ENCODE measurements around the gene AMIGO1.
A peak's percentile ranks its signal among the peaks of the same experiment; 100 is the strongest.

Gene AMIGO1

GRCh38 chr1:109527098-109527811 lies 17.7 kb upstream of the AMIGO1 start:
- Mint-ChIP-seq H3K36me3 (ENCODE audit: low read depth) (no peaks in the 10 kb centered on the region), H3K4me1 (ENCODE audit: low read depth) (peaks cover 14% of the 10 kb centered on the region), H3K4me3 (no peak overlapping the region), H3K27ac (no peak overlapping the region), H3K27me3 (ENCODE audit: low read depth) (peaks cover 21% of the 10 kb centered on the region), H3K9me3 (no peaks in the 10 kb centered on the region)

GRCh38 chr1:109523706-109524105 lies 14.2 kb upstream of the AMIGO1 start:
- Mint-ChIP-seq H3K4me3 (no peak overlapping the region), H3K27ac (no peak overlapping the region), H3K36me3 (ENCODE audit: low read depth) (no peaks in the 10 kb centered on the region), H3K9me3 (no peaks in the 10 kb centered on the region), H3K27me3 (ENCODE audit: low read depth) (peaks cover 35% of the 10 kb centered on the region), H3K4me1 (ENCODE audit: low read depth) (no peaks in the 10 kb centered on the region)

DNA sequence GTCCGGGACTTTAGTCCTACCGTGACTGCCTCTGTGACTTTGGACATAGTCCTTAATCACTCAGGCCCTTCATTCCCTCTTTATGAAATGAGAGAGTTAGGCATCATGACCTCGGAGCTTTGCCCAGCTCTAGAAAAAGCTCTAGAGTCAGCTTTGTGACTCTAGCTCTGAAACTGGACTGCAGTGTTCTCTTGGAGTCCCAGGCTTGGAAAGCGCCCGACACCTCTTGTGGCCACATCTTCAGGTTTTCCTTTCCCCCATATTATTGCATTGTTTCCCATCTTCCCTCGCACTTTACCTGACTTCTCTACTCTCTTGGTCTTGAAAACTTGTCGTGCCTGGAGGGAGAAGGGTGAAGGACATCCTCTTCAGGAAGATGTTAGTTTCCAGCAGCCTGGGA lies 12.5 kb upstream of the AMIGO1 start:
- no peak overlapping the region for H3K4me3 Mint-ChIP-seq
- H3K9me3 Mint-ChIP-seq, result no peaks in the 10 kb centered on the region
- H3K27me3 Mint-ChIP-seq (ENCODE audit: low read depth), result peaks cover 34% of the 10 kb centered on the region
- H3K4me1 Mint-ChIP-seq (ENCODE audit: low read depth), result no peaks in the 10 kb centered on the region
- H3K27ac Mint-ChIP-seq, result no peak overlapping the region
- no peaks in the 10 kb centered on the region for H3K36me3 Mint-ChIP-seq (ENCODE audit: low read depth)

GRCh38 chr1:109521002-109521951 lies 11.8 kb upstream of the AMIGO1 start:
- H3K4me3 Mint-ChIP-seq, result no peak overlapping the region
- no peaks in the 10 kb centered on the region for H3K36me3 Mint-ChIP-seq (ENCODE audit: low read depth)
- no peak overlapping the region for H3K27ac Mint-ChIP-seq
- H3K4me1 Mint-ChIP-seq (ENCODE audit: low read depth), result no peaks in the 10 kb centered on the region
- H3K9me3 Mint-ChIP-seq, result no peaks in the 10 kb centered on the region
- peaks cover 33% of the 10 kb centered on the region for H3K27me3 Mint-ChIP-seq (ENCODE audit: low read depth)

DNA sequence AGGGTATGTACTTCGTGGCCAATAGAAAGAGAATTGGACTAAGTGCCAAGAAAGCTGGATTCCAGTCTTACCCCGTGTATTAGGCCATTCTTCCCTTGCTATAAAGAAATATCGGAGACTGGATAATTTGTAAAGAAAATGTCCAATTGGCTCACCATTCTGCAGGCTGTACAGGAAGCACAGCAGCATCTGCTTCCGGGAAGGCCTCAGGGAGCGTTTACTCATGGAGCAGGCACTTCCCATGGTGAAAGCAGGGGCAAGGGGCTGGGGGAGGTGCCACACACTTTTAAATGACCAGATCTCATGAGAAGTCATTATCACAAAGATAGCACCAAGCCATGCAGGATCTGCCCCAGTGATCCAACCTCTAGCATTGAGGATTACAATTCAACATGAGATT lies 7.8 kb upstream of the AMIGO1 start:
- Mint-ChIP-seq H3K4me1 (ENCODE audit: low read depth) (no peaks in the 10 kb centered on the region), H3K36me3 (ENCODE audit: low read depth) (no peaks in the 10 kb centered on the region), H3K4me3 (no peak overlapping the region), H3K27me3 (ENCODE audit: low read depth) (peaks cover 35% of the 10 kb centered on the region), H3K9me3 (no peaks in the 10 kb centered on the region), H3K27ac (no peak overlapping the region)

GRCh38 chr1:109516872-109517271 lies 7.3 kb upstream of the AMIGO1 start:
- H3K9me3 Mint-ChIP-seq, result no peaks in the 10 kb centered on the region
- peaks cover 2% of the 10 kb centered on the region for H3K4me1 Mint-ChIP-seq (ENCODE audit: low read depth)
- H3K4me3 Mint-ChIP-seq, result no peak overlapping the region
- H3K27ac Mint-ChIP-seq, result no peak overlapping the region
- no peaks in the 10 kb centered on the region for H3K36me3 Mint-ChIP-seq (ENCODE audit: low read depth)
- peaks cover 31% of the 10 kb centered on the region for H3K27me3 Mint-ChIP-seq (ENCODE audit: low read depth)

- Mint-ChIP-seq H3K36me3 (ENCODE audit: low read depth) (peaks cover 2% of the 10 kb centered on the region), H3K4me3 (no peak overlapping the region), H3K9me3 (no peaks in the 10 kb centered on the region), H3K4me1 (ENCODE audit: low read depth) (peaks cover 9% of the 10 kb centered on the region), H3K27ac (no peak overlapping the region), H3K27me3 (ENCODE audit: low read depth) (peaks cover 39% of the 10 kb centered on the region)
Measured at GRCh38 chr1:109514846-109515245, 5.3 kb upstream of the AMIGO1 start.

DNA sequence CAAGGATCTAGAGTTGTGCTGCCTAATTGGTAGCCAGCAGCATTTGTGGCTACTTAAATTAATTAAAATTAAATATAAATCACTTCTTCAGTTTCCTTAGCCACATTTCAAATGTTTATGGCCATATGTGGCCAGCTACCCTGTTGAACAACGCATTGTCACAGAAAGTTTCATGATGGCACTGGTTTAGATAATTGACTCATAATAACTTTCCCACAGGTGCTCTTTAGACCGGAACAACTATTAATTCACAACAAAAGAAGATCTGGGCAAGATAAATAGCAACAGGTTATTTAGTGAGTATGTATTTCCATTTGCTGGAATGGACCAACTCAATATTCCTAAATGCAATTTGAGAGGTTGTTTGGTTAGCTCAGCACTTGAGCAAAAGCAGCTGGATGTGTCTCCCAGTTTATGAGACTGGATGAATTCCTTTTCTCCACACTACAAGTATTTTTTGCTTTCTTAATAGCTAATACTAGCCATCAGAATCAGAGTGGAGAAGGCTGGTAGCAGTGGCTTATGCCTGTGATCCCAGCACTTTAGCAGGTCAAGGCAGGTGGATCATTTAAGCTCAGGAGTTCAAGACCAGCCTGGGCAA lies 3.7 kb upstream of the AMIGO1 start:
- Mint-ChIP-seq H3K27ac (no peak overlapping the region), H3K36me3 (ENCODE audit: low read depth) (peaks cover 2% of the 10 kb centered on the region), H3K27me3 (ENCODE audit: low read depth) (peaks cover 51% of the 10 kb centered on the region)

DNA sequence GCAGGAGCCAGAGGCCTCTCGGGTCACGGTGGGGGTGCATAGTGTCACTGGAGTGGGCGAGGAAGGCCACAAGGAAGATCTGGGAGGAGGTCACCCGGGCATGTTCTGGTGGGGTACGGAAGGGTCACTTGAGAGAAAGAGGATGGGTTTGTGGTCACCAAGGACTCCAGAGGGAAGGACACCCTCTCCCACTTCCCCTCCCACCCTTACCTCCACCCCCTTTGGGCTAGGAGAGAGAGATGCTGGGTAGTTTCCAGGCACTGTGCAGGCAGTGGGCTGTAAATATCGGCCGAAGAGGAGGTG lies 703 bp downstream of the AMIGO1 start:
- H3K27me3 Mint-ChIP-seq (ENCODE audit: low read depth), result peaks cover 47% of the 10 kb centered on the region
- peaks cover 4% of the 10 kb centered on the region for H3K36me3 Mint-ChIP-seq (ENCODE audit: low read depth)
- peak overlapping the region; percentile 79 for H3K4me3 Mint-ChIP-seq
- H3K27ac Mint-ChIP-seq, result no peak overlapping the region
- H3K9me3 Mint-ChIP-seq, result no peaks in the 10 kb centered on the region
- H3K4me1 Mint-ChIP-seq (ENCODE audit: low read depth), result peaks cover 25% of the 10 kb centered on the region

More for the DNA sequence above, 3.7 kb upstream of the AMIGO1 start:
- peaks cover 19% of the 10 kb centered on the region for H3K4me1 Mint-ChIP-seq (ENCODE audit: low read depth)
- no peak overlapping the region for H3K4me3 Mint-ChIP-seq
- no peaks in the 10 kb centered on the region for H3K9me3 Mint-ChIP-seq

DNA sequence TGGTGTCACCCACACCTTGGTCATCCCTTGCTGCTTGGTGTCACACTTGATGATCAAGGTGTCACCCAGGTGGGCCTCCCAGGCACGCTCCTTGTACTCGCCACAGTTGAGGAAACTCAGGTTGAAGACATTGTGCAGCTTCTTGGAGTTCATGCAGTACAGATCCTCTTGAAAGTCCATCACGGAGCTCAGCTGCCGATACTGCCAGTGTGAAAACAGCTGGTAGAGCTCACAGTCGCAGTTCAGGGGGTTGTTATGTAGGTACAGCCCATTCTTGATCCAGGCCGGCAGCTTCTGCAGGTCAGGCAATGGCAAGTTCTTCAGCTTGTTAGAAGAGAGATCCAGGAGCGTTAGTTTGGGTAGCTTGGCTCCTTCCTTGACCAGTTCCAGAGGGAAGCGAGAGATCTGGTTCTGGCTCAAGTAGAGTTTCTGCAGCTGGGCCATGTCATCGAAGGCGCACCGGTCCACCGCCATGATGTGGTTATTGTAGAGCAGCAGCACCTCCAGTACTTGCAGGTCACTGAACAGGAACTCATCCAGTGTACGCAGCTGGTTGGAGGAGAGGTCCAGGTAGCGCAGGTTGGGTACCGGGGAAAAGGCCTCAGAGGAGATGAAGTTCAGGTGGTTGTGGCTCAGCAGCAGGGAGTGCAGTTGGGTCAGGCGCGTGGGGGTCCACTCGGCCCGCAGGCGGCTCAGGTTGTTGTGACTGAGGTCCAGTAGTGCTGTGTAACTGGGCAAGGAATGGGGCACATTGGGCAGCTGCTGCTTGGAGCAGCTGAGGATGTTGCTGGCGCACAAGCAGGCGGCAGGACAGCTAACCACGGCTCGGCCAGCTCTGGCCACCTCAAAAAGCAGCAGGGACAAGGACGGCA lies 1.3 kb downstream of the AMIGO1 start:
- Mint-ChIP-seq H3K27me3 (ENCODE audit: low read depth) (peaks cover 45% of the 10 kb centered on the region), H3K9me3 (no peaks in the 10 kb centered on the region), H3K27ac (no peak overlapping the region), H3K36me3 (ENCODE audit: low read depth) (peaks cover 4% of the 10 kb centered on the region), H3K4me1 (ENCODE audit: low read depth) (peaks cover 27% of the 10 kb centered on the region), H3K4me3 (peak overlapping the region; percentile 79)

- peaks cover 24% of the 10 kb centered on the region for H3K27me3 Mint-ChIP-seq (ENCODE audit: low read depth)
- peaks cover 47% of the 10 kb centered on the region for H3K4me1 Mint-ChIP-seq (ENCODE audit: low read depth)
- H3K4me3 Mint-ChIP-seq, result no peak overlapping the region
- H3K9me3 Mint-ChIP-seq, result no peaks in the 10 kb centered on the region
- H3K36me3 Mint-ChIP-seq (ENCODE audit: low read depth), result peaks cover 16% of the 10 kb centered on the region
- H3K27ac Mint-ChIP-seq, result no peak overlapping the region
Measured at GRCh38 chr1:109504974-109505373, 4.6 kb downstream of the AMIGO1 start.

DNA sequence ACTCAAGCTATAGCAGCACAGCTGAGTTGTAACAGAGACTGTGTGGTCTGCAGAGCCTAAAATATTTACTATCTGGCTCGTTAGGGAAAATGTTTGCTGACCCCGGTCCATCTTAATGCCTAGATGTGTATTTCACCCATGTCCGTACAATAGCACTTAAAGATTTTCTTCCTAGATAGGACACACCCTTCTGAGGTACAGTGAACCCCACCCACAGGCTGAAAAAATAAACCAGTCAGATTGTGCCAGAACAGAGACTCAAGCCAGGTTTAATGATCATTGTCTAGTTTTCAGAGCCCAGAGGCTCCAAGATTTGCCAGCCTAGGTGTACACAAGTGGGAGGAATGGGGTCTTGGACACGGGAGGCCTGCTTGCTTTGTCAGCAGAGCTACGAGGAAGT lies 5.6 kb downstream of the AMIGO1 start:
- H3K27ac Mint-ChIP-seq, result no peak overlapping the region
- H3K9me3 Mint-ChIP-seq, result no peaks in the 10 kb centered on the region
- peak overlapping the region; percentile 21 for H3K4me3 Mint-ChIP-seq
- H3K36me3 Mint-ChIP-seq (ENCODE audit: low read depth), result peaks cover 18% of the 10 kb centered on the region
- peaks cover 17% of the 10 kb centered on the region for H3K27me3 Mint-ChIP-seq (ENCODE audit: low read depth)
- H3K4me1 Mint-ChIP-seq (ENCODE audit: low read depth), result peaks cover 46% of the 10 kb centered on the region

DNA sequence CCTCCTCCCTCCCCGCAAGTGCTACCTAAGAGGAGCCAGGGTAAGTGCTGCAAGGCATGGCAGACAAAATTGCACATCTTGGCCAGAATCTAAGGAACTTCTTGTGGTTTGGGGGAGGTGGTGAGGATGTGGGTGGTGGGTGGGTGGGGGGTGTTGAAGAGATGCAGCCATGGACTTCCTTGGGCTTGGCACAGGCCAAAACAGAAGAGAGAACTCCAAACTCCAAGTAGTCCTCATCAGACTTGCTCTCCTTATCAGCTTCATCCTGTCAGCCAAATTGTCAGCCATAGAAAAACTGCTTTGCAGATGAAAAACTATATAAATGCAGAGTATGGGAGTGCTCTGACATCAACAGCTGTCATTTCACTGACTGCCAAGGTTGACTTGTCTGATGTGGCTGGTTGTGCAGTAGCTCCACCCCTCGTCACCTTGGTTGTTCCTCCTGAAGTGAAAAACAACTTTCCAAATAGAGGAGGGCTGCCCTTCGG lies 7.1 kb downstream of the AMIGO1 start:
- peaks cover 24% of the 10 kb centered on the region for H3K36me3 Mint-ChIP-seq (ENCODE audit: low read depth)
- H3K9me3 Mint-ChIP-seq, result no peaks in the 10 kb centered on the region
- H3K4me1 Mint-ChIP-seq (ENCODE audit: low read depth), result peaks cover 41% of the 10 kb centered on the region
- H3K27me3 Mint-ChIP-seq (ENCODE audit: low read depth), result peaks cover 5% of the 10 kb centered on the region
- peak overlapping the region; percentile 66 for H3K4me3 Mint-ChIP-seq
- peak overlapping the region; percentile 85 for H3K27ac Mint-ChIP-seq
